Ascending aorta (tissue), 2 donors: Measurements from ENCODE around the gene TMEM236. TPM values are rescaled to one million over a fixed set of nuclear protein-coding genes. Genes with fewer than 3 reads are reported as not detected.

Source experiments
- DNase-seq, 2 donors: peaks; one replicate each; pipeline ENCODE4 v3.0.0-alpha.2; 2019; ENCODE audit warnings: low spot score in 2 of 2
- H3K27ac ChIP-seq, 2 donors: fragments of 200-600 bp; sonication (generic); one replicate each; pipeline ENCODE4 v1.5.1; 2016 to 2017; ENCODE audit warnings: mild to moderate bottlenecking in 1 of 2
- H3K27me3 ChIP-seq: fragments of 200-600 bp; sonication (generic); one replicate; pipeline ENCODE4 v1.5.1; 2017
- H3K36me3 ChIP-seq, 2 donors: fragments of 200-600 bp; sonication (generic); one replicate each; pipeline ENCODE4 v1.5.1; 2016
- H3K4me1 ChIP-seq, 2 donors: fragments of 200-600 bp; sonication (generic); one replicate each; pipeline ENCODE4 v1.5.1; 2016 to 2017; ENCODE audit warnings: mild to moderate bottlenecking in 1 of 2
- H3K4me3 ChIP-seq, 2 donors: fragments of 200-600 bp; sonication (generic); one replicate each; pipeline ENCODE4 v1.5.1; 2016 to 2017; ENCODE audit warnings: mild to moderate bottlenecking in 1 of 2
- H3K9me3 ChIP-seq, 2 donors: fragments of 200-600 bp; sonication (generic); one replicate each; pipeline ENCODE4 v1.5.1; 2016
- intact Hi-C: fragments of 100-400 bp; cut with DNase I; formaldehyde crosslinking; loops from one replicate; pipeline ENCODE4 v1.15.1; 2023
- total RNA-seq: library from RNA; depleted of rRNA; stranded (reverse); fragments of >200 nt; gene quantifications from one replicate; pipeline ENCODE4 v1.1.0, GENCODE V29; 2016
- TF ChIP-seq, protein P1 (sequence below), 3 experiments: fragments of 200-600 bp in 2 of 3; fragments of 450-650 bp in 1 of 3; sonication (generic) in 2 of 3; IDR thresholded peaks; one replicate each; pipeline ENCODE4 v1.5.1; 2016 to 2019; ENCODE audit warnings: antibody characterized with exemption in 3 of 3, mild to moderate bottlenecking in 1 of 3, moderate library complexity in 1 of 3

Gene TMEM236
- total RNA-seq, 1 donor from 2014 or later: not detected

GRCh38 chr10:17841050-17841449 is 89.0 kb downstream of the TMEM236 start:
- Histone ChIP-seq H3K9me3 (no peaks in the 10 kb centered on the region), H3K4me3 (no peak overlapping the region), H3K27me3 (no peaks in the 10 kb centered on the region), H3K27ac (no peak overlapping the region), H3K4me1 (peaks cover 0 to 5% of the 10 kb centered on the region in 2 donors), H3K36me3 (no peaks in the 10 kb centered on the region)
- no peak for DNase-seq
- intact Hi-C loops: loop anchor here (10.0 kb wide), 2 partner anchors 264 to 474 kb away; no protein-coding TSS in a partner anchor
- TF ChIP-seq, protein P1, sequence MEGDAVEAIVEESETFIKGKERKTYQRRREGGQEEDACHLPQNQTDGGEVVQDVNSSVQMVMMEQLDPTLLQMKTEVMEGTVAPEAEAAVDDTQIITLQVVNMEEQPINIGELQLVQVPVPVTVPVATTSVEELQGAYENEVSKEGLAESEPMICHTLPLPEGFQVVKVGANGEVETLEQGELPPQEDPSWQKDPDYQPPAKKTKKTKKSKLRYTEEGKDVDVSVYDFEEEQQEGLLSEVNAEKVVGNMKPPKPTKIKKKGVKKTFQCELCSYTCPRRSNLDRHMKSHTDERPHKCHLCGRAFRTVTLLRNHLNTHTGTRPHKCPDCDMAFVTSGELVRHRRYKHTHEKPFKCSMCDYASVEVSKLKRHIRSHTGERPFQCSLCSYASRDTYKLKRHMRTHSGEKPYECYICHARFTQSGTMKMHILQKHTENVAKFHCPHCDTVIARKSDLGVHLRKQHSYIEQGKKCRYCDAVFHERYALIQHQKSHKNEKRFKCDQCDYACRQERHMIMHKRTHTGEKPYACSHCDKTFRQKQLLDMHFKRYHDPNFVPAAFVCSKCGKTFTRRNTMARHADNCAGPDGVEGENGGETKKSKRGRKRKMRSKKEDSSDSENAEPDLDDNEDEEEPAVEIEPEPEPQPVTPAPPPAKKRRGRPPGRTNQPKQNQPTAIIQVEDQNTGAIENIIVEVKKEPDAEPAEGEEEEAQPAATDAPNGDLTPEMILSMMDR (IDR thresholded peaks at IDR 0.05): no peak

- intact Hi-C loops: loop anchor here (10.0 kb wide), 2 partner anchors 262 to 472 kb away; no protein-coding TSS in a partner anchor
- H3K4me3 ChIP-seq: no peak overlapping the region
Observed at GRCh38 chr10:17842641-17843040, 90.6 kb downstream of the TMEM236 start.

DNA sequence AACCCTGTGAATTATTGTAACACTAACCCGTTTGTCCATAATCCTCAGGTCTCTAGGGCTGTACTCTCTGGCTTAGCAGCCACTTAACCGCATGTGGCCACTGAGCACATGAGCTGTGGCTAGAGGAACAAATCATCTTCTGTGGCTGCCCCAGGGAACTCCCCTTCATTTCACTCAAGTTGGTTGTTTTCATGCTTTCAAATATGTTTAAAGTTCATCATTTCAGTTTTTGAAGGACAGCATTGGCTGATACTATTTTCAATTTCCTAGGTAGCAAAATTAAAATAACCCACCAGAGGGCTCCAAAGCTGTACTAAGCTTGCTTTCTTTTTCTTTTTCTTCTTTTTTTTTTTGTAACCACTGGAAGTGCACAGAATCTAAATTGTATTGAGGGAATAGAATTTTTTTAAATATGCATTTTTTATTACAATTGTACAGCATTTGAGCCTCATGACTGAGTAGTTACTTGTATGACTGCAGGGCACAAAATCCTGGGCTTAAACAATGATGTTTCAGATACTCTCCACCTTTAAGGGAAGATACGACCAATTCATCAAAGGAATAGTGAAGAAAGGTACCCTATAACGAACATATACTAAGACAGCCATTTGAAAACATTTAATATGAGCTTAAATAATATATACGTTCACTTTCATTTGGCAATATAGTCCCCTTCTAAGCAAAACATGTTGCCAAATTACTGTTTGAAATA is 95.7 kb downstream of the TMEM236 start:
- intact Hi-C loops: loop anchor here (2.0 to 10.0 kb wide), 4 partner anchors 257 to 467 kb away; no protein-coding TSS in a partner anchor
- no peak for DNase-seq
- no peak overlapping the region for H3K4me3 ChIP-seq

More at GRCh38 chr10:17842641-17843040, 90.6 kb downstream of the TMEM236 start:
- Histone ChIP-seq H3K9me3 (no peaks in the 10 kb centered on the region), H3K36me3 (no peaks in the 10 kb centered on the region), H3K27me3 (no peaks in the 10 kb centered on the region), H3K4me1 (no peaks in the 10 kb centered on the region), H3K27ac (no peak overlapping the region)
- DNase-seq: no peak
- TF ChIP-seq, protein P1 (IDR thresholded peaks at IDR 0.05): no peak

DNA sequence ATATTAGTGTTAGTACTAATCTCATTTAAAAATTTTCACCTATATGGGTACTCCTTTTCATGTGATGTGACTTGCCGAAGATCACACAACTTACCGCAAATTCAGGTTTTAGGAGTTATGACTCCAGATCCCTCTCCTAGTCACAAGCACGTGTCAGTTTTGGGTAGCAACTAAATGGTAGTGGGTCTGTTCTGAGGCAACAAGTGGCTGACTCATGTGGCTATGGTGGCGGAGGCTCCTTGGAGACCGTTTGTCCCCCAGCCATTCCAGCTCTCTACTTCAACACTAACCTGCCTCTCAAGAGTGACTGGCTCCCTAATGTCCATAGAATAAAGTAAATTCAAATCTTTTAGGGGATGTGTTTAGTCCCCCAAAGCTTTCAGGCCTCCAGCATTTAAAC is 96.6 kb downstream of the TMEM236 start:
- Histone ChIP-seq H3K27me3 (no peaks in the 10 kb centered on the region), H3K4me3 (no peak overlapping the region), H3K36me3 (no peaks in the 10 kb centered on the region), H3K4me1 (no peaks in the 10 kb centered on the region), H3K9me3 (no peaks in the 10 kb centered on the region), H3K27ac (no peak overlapping the region)
- intact Hi-C loops: loop anchor here (10.0 kb wide), 2 partner anchors 256 to 466 kb away; no protein-coding TSS in a partner anchor
- DNase-seq: no peak
- TF ChIP-seq, protein P1 (IDR thresholded peaks at IDR 0.05): no peak

More for the DNA sequence above, 95.7 kb downstream of the TMEM236 start:
- no peaks in the 10 kb centered on the region for H3K4me1 ChIP-seq
- H3K9me3 ChIP-seq: no peaks in the 10 kb centered on the region
- TF ChIP-seq, protein P1 (IDR thresholded peaks at IDR 0.05): peak in 2 of 3 experiments; percentile 37 to 56
- H3K27me3 ChIP-seq: no peaks in the 10 kb centered on the region
- H3K36me3 ChIP-seq: no peaks in the 10 kb centered on the region
- no peak overlapping the region for H3K27ac ChIP-seq

Other genes with a start within 250 kb of the TMEM236 start
- 41.6 TPM for gene HACD1, start 134.8 kb upstream of the TMEM236 start, total RNA-seq
- gene STAM, start 108.0 kb upstream of the TMEM236 start, total RNA-seq: 1.5 TPM
- gene MRC1, start 57.1 kb downstream of the TMEM236 start, total RNA-seq: 15.1 TPM
- not detected for gene SLC39A12, start 199.7 kb downstream of the TMEM236 start, total RNA-seq